Astrocyte of the hippocampus (primary cell): Measurements from ENCODE around the gene PRPF6.
A peak's percentile ranks its signal among the peaks of the same experiment; 100 is the strongest.

Experiments used
- DNase-seq: peaks from one replicate; pipeline ENCODE4 v3.0.0; 2011; ENCODE audit warnings: low read depth, low spot score

Gene PRPF6

GRCh38 chr20:63980806-63981728 lies at the start of gene PRPF6:
Gene PRPF6, plus strand, starts transcription at chr20:63981132. Its CDS starts 114 bp downstream, at chr20:63981246.
- DNase-seq: peak; percentile 98

- no peak for DNase-seq
Observed at GRCh38 chr20:63931735-63932134, 49.2 kb upstream of the PRPF6 start.

- no peak for DNase-seq
Observed at GRCh38 chr20:63932606-63933160, 48.2 kb upstream of the PRPF6 start.

- no peak for DNase-seq
Observed at GRCh38 chr20:63933646-63934045, 47.3 kb upstream of the PRPF6 start.

GRCh38 chr20:63934271-63935068 lies 46.5 kb upstream of the PRPF6 start:
- DNase-seq: no peak

GRCh38 chr20:63935447-63935846 lies 45.5 kb upstream of the PRPF6 start:
- DNase-seq: no peak

GRCh38 chr20:63937596-63937995 lies 43.3 kb upstream of the PRPF6 start:
- peak; percentile 65 for DNase-seq

GRCh38 chr20:63939061-63939935 lies 41.6 kb upstream of the PRPF6 start:
- no peak for DNase-seq

GRCh38 chr20:63940071-63940471 lies 40.9 kb upstream of the PRPF6 start:
- no peak for DNase-seq

GRCh38 chr20:63940472-63941266 lies 40.3 kb upstream of the PRPF6 start:
- no peak for DNase-seq

- DNase-seq: no peak
Observed at GRCh38 chr20:63941282-63942081, 39.5 kb upstream of the PRPF6 start.

- DNase-seq: no peak
Observed at GRCh38 chr20:63942250-63942951, 38.5 kb upstream of the PRPF6 start.

- DNase-seq: no peak
Observed at GRCh38 chr20:63942969-63943807, 37.7 kb upstream of the PRPF6 start.

GRCh38 chr20:63943808-63944077 lies 37.2 kb upstream of the PRPF6 start:
- DNase-seq: no peak

- DNase-seq: no peak
Observed at GRCh38 chr20:63944078-63944941, 36.6 kb upstream of the PRPF6 start.

GRCh38 chr20:63945031-63945658 lies 35.8 kb upstream of the PRPF6 start:
- DNase-seq: no peak
